ENCODE data around the gene ZBTB37.
"Not testable (repeated sequence)": the region's sequence is repeated elsewhere in the genome, so short reads cannot be mapped to it uniquely, and the experiment has no call there.

The ZBTB37 gene

DNA sequence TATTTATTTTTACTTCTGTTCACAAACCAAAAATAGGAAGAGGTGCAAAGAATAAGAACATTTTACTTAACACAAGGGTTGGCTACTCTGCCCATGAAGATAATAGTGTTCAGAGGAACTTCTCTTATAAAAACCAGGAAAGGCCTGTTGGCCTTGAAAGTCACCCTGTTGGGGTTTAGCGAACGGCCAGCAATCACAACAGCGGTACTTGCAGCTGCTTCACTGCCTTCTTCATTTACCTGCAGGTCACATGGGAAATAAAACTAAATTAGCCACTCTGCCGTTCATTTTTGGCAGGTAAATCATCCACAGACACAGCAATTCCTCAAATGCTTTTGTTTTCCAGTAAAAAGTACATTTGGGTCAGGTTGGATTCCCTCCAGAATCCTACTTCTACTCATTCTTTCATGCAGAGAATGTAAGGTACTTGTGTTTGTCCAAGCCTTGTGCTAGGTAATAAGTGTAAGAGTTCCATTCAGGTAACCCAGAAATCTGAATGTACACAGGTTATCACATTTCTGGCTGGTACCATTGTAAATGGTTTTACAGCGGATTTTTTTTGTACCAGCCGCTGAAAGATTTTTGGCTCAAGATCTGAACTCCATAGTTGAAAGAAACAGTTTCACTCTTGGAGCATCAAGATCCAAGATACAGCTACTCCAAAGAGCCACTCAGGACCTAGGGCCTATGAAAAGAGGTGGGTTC, 35.8 kb downstream of the ZBTB37 start:
- DNase-seq (ENCODE audit: low read depth in 3 of 3) = no peak

DNA sequence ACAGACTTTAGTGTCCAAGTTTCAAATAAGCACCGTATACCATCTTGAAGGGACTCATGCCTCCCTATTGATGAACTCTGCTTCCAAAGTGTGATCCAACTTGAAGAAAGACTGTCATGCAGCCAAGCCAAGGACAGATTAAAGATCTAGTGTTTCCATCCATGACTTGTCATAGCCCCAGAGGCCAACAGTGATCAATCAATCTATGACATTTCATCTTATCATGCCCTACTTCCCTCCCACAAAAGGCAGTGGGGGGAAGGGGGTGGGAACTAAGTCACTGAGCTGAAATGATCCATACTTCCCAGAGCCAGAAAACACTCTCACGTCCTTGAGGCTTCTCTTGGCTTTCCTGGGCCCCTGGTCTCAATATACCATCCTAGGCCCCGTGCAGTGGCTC, 44.9 kb downstream of the ZBTB37 start:
- DNase-seq (ENCODE audit: low read depth in 3 of 3) = no peak

DNA sequence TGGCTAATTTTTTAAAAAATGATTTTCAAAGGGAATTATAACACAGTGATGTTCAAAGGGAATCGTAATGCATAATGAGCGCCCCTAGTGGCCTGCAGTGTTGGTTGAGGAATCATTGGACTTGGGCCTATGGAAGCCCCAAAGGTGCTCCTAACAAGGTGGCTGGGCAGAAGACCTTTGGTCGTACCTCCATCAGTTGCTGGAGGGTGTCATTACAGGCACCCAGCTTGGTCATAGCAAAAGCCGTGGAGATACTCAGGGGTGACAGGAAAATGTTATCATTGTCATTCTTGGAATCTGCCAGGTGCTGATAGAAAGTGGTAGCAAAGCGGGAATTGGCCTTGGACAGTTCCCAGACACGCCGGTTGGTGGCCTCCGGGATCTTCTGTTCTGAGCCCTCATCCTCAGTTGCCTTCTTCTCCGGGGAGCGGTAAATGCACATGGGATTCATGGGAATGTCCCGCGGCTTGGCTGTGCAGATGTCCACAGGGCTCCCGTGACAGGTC, 46.2 kb downstream of the ZBTB37 start:
- peak in 2 of 3 experiments; percentile 5 to 31 for DNase-seq (ENCODE audit: low read depth in 3 of 3)

DNA sequence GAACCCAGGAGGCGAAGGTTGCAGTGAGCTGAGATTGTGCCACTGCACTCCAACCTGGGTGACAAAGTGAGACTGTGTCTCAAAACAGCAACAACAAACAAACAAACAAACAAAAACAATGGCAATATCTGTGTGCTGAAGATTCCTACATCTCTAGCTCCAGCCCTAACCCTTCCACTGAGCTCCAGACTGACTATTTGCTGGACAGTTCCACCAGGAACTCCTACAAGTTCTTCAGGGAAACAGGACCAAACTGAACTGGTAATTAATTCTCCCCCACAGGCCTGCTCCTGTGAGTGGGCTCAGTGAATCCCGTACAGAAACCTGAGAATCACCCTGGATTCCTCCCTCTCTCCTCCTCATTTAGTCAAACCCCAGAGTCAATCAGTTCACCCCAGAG, 47.4 kb downstream of the ZBTB37 start:
- no peak for DNase-seq (ENCODE audit: low read depth in 3 of 3)

DNA sequence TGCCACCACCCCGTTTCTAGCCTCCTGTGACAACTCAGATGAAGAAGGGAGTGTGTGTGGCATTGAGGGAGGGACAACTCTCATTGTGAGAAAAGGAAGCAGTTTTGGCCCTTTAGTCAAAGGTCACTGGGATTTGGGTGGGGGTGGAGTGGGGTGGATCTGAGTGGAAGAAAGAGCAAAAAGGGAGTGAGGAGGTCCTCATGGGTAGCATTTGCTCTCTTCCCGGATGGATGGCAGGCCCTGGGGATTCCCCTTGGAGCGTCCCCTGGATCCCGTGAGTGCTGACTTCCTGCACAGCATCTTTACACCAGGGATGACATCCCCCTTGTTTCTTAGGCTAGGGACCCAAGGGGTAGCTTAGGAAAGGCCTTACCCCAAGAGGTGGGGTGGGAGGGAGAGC, 48.5 kb downstream of the ZBTB37 start:
- DNase-seq (ENCODE audit: low read depth in 3 of 3) = no peak

DNA sequence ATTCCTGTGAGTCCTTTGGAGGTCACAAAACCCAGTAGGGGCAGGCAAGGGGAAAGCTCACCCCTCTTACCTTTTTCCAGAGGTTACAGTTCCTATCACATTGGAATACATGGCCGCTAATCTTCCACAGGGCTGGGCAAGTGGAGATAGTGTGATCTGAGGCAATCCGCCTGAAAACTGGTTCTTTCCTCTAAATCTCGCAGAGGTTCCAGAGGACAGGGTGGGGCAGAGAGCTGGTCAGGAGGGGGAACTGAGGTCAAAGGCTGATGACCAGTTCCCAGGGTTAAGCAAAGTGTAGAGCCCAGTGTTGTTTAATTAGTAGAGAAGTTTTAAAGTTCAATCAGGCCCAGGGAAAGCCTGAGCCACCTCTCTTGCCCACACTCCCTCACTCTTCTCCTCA, 49.0 kb downstream of the ZBTB37 start, which contains the start of gene SERPINC1:
Gene SERPINC1, minus strand, starts transcription at position 179 of the 400 bp plus-strand sequence. Its CDS starts 68 bp downstream, at position 111.
- no peak for DNase-seq (ENCODE audit: low read depth in 3 of 3)

DNA sequence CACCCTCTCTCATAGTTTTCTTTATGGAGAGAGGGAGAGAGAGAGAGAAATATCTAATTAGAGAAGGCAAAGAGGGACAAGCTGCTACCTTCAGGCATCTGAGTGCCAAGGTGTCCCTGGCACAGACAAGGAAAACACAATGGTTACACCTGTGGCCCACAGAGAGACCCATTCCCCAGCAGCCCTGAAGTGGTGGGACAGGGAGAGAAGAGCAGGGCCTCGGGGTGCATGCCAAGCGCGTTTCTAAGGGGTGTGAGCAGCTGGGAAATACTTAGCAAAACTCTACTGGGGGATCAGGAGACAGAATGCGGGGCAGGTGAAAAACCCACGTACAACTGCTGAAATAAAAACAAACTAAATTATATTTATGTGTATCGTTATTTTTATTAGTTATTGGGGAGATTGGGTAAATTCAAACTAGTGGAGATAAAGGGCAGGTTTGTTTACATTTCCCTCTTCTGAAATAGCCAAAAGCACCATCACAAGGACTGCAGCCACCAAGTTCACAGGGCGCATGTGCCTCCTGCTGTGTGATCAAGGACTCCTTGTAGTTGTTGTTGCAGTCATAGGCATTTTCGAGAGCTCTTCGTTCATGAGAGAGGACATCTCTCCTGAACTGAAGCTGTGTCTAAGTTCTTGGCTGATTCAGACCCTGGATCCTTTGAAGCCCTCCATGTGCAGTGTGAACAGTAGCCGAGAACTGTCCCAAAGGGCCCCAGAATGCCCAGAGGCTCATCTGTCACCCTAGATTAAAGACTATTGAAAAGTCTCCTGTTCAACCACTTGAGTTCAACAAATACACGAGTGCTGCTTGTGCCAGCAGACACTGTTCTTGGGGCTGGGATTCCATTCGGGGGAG, 49.7 kb downstream of the ZBTB37 start:
- no peak for DNase-seq (ENCODE audit: low read depth in 3 of 3)

DNA sequence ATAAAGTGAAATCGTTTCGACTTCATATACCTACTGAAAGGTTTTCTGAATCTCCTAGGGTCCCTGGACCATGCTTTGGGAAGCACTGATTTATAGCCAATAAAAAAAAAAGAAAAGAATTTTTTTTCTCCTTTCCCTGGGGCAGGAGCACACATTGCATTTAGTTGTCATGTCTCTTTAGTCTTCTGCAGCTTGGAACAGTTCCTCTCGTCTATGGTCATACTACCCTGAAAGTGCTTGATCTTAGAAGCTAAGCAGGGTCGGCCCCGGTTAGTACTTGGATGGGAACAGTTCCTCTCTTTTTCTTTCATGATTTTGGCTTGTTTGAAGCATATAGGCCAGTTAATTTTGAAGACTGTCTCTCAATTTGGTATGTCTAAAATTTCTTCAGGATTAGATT, 52.7 kb downstream of the ZBTB37 start:
- DNase-seq (ENCODE audit: low read depth in 3 of 3) = no peak

DNA sequence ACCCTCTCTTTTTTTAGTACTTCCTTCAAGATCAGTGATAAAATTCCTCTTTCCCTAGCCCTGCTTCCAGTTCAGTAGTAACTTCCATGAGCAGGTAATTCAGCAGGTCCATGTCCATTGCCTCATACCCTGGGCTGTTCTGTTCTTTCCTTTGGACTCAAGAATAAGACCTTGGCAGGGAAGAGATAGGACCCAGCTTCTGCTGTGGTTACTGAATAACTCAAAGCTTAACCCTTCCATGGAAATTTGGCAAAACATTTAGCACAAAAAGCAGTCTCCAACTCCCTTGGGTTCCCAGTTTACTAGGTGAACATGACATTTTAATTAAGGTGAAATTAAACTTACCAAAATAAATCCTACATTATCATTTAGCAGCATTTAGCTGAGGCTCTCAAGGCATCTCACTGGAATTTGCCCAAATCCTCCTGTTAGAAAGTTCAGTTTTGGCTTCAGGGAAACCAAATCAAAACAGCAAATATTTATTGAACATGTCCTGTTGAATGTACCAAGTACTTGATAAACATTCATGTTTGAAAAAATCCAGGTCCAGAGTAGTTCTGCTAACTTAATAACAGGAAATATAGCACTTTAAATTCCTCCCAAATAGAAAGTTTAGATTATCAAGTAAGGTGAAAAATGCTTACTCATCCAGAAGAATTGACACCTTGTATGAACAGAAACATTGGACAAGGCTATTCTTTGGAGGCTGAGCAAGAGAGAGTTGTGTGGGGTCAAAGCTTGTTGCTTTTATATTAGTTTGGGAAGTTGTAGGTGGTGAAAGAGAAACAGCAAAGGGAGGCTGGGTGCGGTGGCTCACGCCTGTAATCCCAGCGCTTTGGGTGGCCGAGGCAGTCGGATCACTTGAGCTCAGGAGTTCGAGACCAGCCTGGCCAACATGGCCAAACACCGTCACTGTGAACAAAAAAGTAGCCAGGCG, 57.4 kb downstream of the ZBTB37 start:
- no peak for DNase-seq (ENCODE audit: low read depth in 3 of 3)

DNA sequence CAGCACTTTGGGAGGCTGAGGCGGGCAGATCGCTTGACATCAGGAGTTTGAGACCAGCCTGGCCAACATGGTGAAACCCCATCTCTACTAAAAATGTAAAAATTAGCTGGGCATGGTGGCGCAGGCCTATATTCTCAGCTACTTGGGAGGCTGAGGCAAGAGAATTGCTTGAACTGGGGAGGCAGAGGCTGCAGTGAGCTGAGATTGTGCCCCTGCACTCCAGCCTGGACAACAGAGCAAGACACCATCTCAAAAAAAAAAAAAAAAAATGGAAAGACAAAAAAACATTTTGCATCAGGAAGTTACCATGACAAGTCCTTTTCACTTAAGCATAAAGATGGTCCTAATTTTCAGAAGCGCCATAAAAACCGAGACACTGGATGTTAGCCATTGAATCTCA, 62.4 kb downstream of the ZBTB37 start:
- DNase-seq (ENCODE audit: low read depth in 3 of 3) = not testable (repeated sequence)

DNA sequence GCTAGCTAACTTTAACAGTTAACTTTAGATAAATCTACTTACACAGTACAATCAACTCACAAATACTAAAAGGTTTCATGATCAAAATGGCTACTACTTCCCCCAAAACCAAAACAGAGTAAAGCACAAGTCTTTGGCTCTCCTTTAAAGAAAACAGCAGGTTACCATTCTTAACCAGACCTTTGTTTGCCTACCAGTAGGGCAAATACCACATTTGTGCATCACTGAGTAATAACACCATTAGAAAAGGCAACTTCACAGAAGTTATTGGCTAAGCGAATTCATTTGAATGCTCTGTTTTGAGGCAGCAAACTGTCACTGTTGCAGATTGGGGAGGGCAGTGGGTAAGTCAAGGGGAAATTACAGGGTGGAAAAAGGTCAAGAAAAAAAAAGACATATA, 66.3 kb downstream of the ZBTB37 start:
- DNase-seq (ENCODE audit: low read depth in 3 of 3) = no peak

DNA sequence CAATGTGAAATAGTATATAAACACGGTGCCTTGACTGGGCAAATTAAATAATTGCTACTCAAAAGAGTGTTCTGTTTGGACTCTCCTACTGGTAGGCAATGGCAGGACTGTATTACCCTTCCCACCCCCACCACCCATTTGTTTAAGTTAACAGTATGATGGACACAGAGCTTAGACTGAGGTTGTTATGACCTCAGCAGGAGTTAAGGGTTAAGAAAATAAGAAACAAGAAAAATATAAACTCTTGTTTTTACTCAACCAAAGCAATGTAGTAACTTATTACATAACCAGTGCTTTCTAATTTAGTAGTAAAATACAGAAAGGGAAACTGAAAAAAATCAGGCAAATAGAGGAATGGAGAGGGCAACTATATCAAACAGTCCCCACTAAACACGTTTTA, 68.9 kb downstream of the ZBTB37 start:
- DNase-seq (ENCODE audit: low read depth in 3 of 3) = no peak

DNA sequence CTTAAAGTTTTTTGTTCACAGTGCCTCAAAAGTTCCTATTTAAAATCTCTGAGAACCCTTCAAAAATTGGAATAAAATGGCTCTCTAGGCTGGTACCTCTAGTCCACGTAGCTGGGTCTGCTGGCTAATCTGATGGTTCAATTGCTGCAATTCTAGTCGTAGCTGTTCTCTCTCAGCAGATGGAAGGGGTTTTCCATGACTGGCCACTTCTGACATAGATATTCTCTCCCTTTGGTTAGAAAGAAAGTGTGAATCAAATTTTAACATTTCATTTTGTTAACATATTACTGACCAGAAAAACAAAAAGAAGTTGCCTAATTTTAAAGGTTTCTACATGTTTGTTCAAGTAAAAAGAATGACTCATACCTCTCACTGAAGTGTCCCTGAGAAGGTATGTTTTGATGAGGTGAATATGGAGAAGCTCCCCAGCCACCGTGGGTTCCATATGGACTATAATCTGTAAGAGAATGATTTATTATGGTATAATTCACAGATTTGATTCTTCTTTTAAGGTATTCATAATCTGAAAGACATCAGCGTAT, 78.3 kb downstream of the ZBTB37 start:
- DNase-seq (ENCODE audit: low read depth in 3 of 3) = no peak

DNA sequence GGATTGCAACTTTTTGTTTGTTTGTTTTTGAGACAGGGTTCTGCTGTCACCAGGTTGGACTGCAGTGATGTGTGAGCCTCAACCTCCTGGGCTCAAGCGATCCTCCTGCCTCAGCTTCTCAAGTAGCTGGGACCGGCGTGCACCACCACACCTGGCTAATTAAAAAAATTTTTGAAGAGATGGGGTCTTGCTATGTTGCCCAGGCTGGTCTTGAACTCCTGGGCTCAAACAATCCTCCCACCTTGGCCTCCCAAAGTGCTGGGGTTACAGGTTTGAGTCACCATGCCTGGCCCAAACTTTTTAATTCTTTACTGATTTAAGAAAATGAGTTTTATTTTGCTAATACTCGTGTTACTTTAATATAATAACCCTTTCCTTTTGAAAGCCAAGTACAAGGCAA, 80.4 kb downstream of the ZBTB37 start:
- DNase-seq (ENCODE audit: low read depth in 3 of 3) = no peak
